HG03432 (cell line): ENCODE data around the gene NKD1.

ENCODE experiments used
- ATAC-seq: cut with Tn5 transposase; IDR thresholded peaks from one replicate; pipeline ENCODE4 v1.9.1; 2021; ENCODE audit warnings: mild to moderate bottlenecking, moderate library complexity; ENCODE audit not compliant: unreplicated experiment

Gene NKD1

DNA sequence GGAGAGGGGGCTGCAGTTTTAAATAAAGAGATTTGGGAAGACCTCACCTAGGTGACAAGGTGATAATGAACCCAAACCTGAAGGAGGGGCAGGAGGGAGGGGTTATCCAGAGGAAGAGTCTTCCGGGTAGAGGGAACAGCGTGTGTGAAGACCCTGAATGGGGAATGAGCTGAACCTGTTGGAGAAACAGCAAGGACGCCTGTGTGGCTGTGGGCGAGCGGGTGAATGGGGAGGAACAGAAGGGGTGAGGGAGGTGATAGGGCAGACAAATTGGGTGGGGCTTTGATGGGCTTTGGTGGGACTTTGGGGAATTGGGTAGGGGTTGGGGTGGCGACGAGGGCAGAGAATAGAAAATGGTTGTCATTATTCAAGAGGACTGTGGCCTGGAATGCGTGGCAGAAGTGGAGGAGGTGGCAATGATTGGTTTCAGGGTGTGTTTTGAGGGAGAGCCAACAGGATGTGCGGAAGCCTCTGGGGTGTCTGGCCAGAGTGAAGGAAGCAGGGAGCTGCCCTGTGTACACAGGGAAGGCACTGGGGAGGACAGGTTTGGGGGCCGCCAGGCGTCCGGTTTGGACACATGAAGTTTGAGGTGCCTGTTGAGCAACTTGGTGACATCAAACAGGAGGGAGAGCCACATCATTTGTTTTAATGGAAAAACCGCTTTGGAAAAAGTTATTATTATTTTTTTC is 48.7 kb downstream of the NKD1 start:
- ATAC-seq = no peak

- ATAC-seq = no peak
Measured at GRCh38 chr16:50597563-50598255, 49.5 kb downstream of the NKD1 start.

DNA sequence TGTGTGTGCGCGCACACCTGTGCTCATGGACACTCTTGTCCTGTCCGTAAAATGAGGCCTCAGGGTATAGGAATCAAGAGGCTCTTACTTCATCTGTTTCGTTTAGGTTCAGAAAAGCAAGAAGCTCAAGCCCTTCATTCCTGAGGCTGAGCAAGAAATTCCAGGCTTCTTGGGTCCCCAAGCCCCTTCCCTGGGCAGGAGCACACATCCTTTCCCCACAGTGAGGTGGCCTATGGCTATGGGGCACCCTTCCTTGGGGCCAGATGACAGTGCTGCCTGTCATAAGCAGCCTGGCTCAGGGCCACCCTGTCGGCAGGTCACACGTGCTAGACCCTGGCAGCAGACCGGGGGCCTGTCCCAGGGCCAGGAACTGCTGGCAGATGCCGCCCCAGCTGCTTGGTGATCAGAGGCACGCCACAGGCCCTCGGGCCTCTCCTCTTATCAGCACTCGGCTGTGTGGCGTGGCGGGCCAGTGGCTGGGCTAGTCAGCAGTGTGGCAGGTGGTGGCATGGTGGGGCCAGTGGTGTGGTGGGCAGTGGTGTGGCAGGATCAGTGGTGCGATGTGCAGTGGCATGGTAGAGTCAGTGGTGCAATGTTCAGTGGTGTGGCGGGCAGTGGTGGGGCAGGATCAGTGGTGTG is 50.2 kb downstream of the NKD1 start:
- ATAC-seq = no peak

DNA sequence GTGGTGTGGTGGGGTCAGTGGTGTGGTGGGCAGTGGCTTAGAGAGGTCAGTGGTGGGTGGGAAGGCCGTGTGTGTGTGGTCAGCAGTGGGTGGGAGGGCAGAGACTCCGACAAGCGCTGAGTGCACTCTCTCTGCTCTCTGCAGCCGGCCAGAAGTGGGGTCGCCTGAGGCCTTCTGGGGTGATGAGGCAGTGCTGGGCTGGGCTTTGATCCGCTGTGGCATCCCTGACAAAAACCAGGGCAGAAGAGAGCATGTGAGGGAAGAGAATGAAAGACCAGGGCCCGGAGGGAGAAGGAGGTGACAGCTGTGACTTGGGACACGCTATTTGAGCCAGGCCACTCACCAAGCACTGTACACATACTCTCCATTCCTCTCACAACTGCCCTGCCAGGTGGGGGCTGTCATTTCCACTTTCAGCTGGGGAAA is 50.8 kb downstream of the NKD1 start:
- no peak for ATAC-seq

GRCh38 chr16:50599494-50599893 is 51.3 kb downstream of the NKD1 start:
- ATAC-seq = no peak

DNA sequence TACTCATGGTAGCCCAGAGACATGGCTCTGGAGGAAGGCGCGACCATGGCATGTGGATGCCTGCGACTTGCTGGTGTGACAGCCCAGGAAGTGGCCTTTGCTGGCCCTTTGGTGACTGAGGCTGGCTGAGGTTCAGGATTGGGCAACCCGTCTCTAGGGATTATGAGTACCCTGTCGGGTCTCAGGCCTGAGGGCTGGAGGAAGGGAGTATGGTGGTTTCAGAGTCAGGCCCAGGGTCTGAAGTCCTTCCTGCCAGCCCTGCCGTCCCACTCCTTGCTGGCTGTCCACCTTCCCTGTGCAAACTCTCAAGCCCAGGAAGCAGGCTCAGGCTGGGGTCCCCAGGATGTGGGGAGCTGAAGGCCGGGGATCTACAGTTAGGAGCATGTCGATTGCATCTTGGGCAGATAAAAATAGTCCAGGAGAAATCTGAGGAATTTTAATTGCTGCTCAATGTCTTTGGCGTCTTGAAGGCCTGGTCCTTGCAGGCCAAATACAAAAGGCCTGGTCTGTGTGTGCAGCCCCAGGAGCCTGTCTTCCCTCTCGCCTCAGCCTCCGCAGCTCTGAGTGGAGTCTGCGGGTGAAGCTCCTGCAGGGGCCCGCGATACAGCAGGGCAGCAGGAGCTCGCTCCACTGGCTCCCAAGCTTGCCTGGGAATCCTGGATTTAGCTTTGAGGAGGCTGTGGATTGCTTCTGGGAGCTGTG is 52.5 kb downstream of the NKD1 start:
- ATAC-seq = no peak

- ATAC-seq = no peak
Measured at GRCh38 chr16:50601341-50601740, 53.1 kb downstream of the NKD1 start.

GRCh38 chr16:50602126-50602525 is 53.9 kb downstream of the NKD1 start:
- ATAC-seq = no peak

DNA sequence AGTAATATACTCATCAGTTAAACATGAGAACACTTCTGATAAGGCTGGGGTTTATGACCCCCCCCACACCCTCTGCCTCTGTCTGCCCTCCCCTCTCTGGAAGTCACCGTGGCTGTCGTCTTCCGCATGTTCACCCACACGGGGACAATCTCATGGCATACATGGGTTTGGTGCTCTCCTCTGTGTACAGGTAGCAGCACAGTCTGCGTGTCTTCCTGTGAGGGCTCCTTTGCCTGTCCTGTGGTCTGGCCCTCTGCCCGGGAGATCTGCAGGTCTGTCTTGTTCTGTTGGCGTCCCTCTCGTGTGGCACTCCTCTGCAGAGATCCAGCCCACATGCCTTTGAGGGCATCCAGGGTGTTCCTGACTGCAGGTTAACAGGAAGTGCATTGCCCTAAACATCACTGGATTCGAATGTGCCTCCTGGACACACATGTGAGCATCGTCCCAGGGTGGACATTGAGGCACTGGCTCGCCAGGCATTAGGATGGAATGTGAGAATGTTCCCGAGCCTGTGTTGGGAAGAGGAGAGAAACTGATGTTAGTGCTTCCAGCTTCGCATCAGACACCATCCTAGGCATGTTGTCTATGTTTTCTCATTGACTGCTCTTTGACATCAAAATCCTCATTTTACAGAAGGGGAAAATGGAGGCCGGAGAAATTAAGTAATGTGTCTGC is 54.5 kb downstream of the NKD1 start:
- ATAC-seq = no peak

- no peak for ATAC-seq
Measured at GRCh38 chr16:50603206-50604064, 55.2 kb downstream of the NKD1 start.

GRCh38 chr16:50604065-50604418 is 55.8 kb downstream of the NKD1 start:
- no peak for ATAC-seq

DNA sequence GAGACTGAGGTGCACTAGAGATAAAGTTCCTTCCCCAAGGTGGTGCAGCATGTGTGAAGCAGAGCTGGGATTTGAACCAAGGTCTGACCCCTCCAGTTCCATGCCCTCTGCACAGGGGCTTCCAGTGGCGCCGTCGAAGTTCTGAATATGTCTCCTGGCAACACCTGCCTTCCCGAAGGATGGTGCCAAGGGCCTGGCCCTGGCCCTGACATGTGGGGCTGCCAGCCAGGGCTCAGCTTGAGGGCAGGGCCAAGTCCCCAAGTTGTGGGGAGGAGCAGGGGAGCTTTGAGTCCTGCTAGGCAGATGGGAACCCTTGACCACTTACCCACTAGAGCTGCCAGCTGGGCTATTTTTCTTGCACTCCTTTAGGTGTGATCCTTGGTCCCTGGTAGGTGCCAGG is 56.4 kb downstream of the NKD1 start:
- no peak for ATAC-seq

DNA sequence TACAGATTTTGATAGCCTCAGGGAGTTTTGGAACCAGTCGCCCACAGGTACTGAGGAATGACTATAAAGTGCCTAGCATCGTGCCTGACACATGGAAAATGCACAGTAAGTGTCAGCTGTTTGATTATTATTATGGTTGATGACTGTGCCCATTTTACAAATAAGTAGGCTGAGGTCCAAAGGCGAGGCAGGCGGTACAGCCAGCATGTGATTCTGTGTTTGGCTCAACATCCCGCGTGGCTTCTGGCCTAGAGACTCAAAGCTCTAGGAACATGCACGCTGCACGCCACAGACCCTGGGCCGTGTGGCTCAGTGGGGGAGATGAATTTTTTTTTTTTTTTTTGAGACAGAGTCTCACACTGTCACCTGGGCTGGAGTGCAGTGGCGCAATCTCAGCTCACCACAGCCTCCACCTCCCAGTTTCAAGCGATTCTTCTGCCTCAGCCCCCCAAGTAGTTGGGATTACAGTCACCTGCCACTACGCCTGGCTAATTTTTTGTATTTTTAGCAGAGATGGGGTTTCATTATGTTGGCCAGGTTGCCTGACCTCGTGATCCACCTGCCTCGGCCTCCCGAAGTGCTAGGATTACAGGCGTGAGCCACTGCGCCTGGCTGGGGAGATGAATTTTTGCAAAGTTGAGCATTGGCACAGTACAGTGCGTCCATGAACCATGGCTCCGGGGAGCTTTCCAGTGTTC is 57.7 kb downstream of the NKD1 start:
- ATAC-seq = no peak

DNA sequence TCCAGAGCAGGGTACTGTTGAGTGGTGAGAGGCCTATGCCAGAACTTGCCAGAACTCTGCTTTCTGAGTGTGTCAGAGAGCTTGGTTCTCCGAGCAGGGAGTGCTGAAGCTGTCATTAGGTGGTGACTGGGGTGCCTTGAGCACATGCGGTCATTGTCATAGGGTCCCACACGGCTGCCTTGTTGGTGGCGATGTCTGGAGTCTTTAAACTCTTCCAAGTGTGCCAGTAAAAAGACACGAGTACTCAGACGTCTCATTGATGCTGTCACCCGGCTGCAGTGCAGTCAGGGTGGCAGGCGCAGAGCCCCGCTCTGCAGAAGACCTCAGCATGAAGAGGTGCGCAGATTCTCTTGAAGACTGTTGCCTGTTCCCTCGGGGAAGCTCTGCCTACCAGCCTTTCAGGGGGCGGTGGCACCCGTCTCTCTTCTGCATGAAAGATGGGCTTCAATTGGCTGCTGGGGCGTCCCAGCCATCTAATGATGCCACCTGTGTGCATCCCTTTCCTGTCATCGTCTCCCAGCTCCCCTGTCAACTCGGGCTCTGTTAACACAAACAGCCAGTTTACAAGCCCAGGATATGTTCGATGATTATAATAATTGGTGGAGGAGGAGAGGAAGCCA is 58.3 kb downstream of the NKD1 start:
- no peak for ATAC-seq

DNA sequence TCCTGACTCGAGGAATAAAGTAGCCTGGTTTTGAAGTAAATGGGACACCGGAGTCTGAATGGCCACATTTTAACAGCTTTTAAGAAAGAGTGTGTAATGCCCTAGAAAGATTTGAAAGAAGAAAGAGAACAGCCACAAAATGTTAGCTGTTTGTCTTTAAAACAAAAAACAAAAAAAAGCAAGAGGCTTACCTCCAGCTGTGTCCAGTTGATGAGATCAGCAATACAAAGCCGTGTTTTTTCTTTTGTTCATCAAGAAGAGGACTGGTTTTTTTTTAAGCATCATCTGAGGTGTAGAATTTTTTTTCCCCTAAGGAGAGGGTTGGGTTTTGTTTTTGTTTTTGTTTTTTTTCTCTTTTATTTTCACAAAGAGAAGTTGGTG is 58.8 kb downstream of the NKD1 start:
- ATAC-seq = no peak

GRCh38 chr16:50607447-50607846 is 59.3 kb downstream of the NKD1 start:
- no peak for ATAC-seq

- no peak for ATAC-seq
Measured at GRCh38 chr16:50607970-50608557, 59.9 kb downstream of the NKD1 start.

DNA sequence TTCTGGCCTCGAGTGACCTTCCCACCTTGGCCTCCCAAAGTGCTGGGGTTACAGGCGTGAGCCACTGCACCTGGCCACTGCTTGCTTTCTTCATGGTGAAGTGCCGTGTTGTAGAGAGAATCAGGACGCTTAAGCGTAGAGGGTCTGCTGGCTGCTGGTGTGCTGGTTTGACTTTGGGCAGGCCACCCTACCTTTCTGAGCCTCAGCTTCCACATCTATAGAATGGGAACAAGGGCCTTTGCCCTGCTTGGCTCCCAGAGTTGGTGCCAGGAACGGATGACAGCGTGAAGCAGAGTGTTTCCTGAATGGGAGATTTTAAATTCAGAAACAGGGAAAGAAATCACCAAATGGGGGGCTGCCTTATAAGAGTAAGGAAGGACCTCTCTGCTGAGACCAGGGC is 60.9 kb downstream of the NKD1 start:
- ATAC-seq = no peak

- no peak for ATAC-seq
Measured at GRCh38 chr16:50609471-50609870, 61.3 kb downstream of the NKD1 start.
